A673 (cell line): Measurements from ENCODE around the gene SH3GL3.

Experiments
- EZH2 ChIP-seq: fragments of 200-600 bp; sonication (generic); IDR thresholded peaks from 2 replicates; pipeline ENCODE4 v1.6.1; 2017; ENCODE audit warnings: borderline replicate concordance, low read depth, mild to moderate bottlenecking, mixed read lengths, antibody characterized with exemption, low read length; ENCODE audit not compliant: poor library complexity, severe bottlenecking
- TF ChIP-seq, protein P1 (sequence below): fragments of 300-800, 200-600 bp; sonication (generic); conservative IDR thresholded peaks from 2 replicates; pipeline ENCODE4 v1.5.1; 2017; ENCODE audit warnings: low read depth, mild to moderate bottlenecking, antibody characterized with exemption, low read length, moderate library complexity, mixed read lengths

DNA sequence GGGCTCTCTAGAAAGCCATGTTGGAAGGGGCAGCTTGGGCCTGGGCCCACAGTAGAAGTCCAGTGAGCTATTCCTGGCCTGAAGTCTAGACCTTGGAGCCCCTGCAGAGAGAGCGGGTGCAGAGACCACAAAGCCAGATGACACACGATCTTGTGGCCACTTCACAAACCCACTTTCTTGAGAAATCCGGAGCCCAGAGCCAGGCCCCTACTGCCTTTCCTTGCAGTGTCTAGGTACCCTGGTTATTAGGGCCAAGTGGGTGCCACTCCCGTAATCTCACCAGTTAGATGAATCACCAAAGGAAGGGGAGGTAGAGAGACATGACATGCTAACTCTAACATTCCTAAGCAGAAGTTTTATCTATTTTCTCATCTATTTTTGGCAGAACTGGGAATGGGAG lies 134.2 kb downstream of the SH3GL3 start:
- TF ChIP-seq, protein P1, sequence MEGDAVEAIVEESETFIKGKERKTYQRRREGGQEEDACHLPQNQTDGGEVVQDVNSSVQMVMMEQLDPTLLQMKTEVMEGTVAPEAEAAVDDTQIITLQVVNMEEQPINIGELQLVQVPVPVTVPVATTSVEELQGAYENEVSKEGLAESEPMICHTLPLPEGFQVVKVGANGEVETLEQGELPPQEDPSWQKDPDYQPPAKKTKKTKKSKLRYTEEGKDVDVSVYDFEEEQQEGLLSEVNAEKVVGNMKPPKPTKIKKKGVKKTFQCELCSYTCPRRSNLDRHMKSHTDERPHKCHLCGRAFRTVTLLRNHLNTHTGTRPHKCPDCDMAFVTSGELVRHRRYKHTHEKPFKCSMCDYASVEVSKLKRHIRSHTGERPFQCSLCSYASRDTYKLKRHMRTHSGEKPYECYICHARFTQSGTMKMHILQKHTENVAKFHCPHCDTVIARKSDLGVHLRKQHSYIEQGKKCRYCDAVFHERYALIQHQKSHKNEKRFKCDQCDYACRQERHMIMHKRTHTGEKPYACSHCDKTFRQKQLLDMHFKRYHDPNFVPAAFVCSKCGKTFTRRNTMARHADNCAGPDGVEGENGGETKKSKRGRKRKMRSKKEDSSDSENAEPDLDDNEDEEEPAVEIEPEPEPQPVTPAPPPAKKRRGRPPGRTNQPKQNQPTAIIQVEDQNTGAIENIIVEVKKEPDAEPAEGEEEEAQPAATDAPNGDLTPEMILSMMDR: no peak
- TF ChIP-seq EZH2: no peak
